Activated gamma-delta T cell treated with Interleukin-2 at 50 U/mL for 16 hours (primary cell): ENCODE results near the gene NOSIP.

Source experiments
- DNase-seq: peaks from one replicate; pipeline ENCODE4 v3.0.0-alpha.2; 2020

Gene NOSIP

GRCh38 chr19:49544154-49544553 is 36.2 kb downstream of the NOSIP start:
- no peak for DNase-seq

GRCh38 chr19:49543032-49543431 is 37.3 kb downstream of the NOSIP start:
- DNase-seq: no peak

DNA sequence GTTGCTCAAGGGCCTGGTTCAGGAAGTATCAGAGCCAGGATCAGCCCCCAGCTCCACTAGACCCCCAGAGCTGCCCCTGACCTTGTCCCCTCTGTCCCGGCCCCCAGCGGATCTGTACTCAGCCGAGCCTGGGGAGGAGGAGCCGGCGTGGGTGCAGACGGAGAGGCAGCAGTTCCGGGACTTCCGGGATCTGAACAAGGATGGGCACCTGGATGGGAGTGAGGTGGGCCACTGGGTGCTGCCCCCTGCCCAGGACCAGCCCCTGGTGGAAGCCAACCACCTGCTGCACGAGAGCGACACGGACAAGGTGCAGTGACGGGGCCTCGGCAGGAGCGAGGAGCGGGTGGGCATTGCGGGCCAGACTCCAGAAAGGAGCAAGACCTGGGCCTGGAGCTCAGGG is 37.9 kb downstream of the NOSIP start:
- DNase-seq: no peak

DNA sequence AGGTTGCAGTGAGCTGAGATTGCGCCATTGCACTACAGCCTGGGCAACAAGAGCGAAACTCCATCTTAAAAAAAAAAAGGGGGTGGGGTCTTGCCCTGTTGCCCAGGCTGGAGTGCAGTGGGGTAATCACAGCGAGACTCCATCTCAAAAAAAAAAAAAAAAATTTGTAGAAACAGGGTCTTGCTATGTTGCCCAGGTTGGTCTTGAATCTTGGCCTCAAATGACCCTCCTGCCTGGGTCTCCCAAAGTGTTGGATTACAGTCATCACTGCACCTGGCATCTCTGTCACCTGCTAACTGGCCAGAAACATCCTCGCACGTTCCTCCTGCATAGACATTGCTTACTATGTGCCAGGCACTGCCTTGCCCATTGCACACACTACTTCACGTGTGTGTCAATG is 38.4 kb downstream of the NOSIP start:
- no peak for DNase-seq

DNA sequence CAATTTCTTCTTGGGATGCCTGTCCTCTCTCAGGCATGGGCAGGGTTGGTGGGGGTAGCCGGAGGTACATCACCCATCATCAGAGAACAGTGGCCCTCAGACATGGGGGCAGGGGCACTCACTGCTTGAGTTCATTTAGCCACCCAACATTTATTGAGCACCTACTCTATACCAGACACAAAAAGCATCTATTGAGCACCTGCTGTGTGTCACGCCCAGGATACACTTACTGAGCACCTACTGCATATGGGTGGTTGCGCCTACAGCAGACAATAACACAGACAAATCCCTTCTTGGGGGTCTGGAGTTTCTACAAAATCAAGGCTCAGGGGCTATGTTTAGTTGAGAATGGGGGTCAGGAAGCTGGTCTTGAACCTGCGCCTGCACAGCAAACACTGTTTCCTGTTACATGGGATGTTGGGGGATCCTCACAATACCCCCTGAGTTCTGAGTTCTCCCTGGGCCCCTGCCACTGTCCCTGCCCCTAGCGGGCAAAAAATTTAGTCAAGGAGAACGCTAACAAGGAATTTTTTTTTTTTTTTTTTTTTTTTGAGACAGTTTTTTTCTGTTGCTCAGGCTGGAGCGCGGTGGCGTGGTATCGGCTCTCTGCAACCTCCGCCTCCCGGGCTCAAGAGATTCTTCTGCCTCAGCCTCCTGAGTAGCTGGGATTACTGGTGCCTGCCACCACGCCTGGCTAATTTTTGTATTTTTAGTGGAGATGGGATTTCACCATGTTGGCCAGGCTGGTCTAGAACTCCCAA is 41.0 kb downstream of the NOSIP start:
- no peak for DNase-seq

- DNase-seq: no peak
These were observed 41.7 kb downstream of the NOSIP start for GRCh38 chr19:49538643-49539042.

DNA sequence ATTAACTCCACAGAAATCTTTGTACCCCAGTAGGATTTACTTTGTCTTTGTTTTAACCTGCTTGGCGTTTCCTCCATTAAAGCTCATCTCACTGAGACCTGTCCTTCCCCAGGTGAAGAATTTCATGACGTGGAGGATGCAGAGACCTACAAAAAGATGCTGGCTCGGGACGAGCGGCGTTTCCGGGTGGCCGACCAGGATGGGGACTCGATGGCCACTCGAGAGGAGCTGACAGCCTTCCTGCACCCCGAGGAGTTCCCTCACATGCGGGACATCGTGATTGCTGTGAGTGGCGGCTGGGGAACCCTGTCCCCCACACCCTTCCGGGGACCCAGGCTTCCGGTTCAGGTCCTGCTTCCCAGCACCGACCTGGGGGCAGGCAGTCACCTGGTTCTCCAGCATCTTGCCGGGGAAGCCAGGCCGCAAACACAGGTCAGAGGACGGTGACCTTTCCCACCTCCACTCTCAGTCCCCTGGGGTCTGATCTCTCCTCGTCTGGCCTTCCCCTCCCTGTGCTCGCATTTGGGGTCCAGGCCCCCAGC is 43.4 kb downstream of the NOSIP start:
- DNase-seq: no peak

GRCh38 chr19:49534632-49535385 is 45.5 kb downstream of the NOSIP start:
- DNase-seq: no peak

DNA sequence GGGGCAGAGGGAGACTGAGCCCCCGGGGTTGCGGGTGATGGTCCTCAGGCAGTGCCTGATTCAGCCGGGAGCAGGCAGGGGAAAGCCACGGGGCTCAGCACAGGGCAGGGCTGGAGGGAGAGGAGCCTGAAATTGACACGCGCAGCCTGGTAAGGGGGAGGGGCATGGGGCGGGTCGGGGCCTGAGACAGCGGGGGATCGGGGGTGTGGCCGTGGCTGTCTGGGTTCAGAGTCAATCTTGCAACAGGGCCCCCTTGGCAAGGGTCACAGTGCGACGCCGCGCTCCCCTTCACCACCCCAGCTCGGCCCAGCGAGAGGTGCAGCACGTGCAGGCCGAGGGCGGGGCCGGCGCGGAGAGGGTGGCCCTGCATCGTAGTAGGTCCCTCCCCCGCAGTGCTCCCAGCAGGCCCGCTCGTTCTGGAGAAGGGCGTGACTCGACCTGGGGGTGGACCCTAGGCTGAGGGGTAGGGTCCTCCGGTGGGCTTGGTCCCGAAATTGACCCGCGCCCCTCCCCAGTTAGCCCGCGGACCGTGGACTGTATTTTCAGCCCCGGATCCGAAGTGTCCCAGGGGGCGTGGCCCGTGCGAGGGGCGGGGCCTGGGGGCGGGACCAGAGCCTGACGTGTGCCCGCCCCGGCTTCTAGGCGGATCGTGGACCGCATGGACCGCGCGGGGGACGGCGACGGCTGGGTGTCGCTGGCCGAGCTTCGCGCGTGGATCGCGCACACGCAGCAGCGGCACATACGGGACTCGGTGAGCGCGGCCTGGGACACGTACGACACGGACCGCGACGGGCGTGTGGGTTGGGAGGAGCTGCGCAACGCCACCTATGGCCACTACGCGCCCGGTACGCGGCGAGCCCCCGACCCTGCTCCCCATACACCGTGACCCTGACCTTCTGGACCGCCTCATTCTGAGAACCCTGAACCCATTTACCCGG is 46.5 kb downstream of the NOSIP start:
- peak; percentile 84 for DNase-seq

GRCh38 chr19:49530708-49531107 is 49.6 kb downstream of the NOSIP start:
- DNase-seq: no peak

- no peak for DNase-seq
These were observed 52.1 kb downstream of the NOSIP start for GRCh38 chr19:49528211-49528771.

DNA sequence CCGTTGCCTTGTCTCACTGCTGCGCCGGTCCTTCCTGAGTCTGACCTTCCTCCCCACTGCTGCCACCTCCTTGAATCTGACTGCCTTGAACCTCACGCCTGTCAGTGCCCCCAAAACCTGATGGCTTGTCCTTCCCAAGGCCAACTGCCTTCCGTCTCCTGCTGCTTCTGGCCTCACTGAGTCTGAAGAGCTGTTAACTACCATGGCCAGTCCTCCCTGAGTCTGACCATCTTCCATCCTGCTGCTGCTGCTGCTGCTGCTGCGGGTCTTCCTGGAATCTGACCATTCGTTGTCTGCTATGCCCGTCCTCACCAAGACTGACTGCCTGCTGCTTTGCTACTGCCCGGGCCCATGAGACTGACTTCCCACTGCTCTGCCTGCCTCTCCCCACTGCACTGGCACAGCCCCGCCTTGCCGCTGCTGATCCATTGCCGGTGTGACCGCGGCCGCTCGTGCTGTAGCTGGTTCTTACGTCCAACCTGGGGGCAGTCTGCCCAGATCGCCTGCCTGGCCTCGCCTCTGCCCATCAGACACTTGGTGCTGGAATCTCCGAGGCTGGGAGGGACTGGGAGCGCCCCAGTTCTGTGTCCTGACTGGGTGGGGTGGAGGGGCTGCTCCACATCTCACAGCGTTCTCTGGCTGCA is 55.4 kb downstream of the NOSIP start:
- DNase-seq: no peak

DNA sequence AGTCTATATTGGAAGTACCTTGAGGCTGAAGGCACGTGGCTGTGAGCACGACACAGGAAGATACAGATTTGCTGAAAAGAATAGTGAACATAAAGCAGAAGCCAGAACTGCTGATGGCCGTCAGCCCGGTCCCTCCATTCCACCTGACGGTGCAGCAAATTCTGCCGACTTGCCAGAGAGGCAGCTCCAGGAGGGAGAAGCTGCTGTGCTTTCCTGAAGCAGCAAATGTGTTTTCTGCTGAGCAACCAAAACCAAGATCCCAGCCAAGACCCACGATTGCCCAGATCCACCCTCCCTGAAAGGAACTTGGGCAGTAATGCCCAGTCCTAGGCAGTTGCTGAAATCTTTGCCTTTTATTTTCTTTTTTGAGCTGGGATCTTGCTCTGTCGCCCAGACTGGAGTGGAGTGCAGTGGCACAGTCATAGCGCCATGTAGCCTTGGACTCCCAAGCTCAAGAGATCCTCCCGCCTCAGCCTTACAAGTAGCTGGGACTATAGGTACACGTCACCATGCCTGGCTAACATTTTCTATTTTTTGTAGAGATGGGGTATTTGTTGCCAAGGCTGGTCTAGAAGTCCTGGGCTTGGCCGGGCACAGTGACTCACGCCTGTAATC is 59.5 kb downstream of the NOSIP start:
- DNase-seq: no peak

DNA sequence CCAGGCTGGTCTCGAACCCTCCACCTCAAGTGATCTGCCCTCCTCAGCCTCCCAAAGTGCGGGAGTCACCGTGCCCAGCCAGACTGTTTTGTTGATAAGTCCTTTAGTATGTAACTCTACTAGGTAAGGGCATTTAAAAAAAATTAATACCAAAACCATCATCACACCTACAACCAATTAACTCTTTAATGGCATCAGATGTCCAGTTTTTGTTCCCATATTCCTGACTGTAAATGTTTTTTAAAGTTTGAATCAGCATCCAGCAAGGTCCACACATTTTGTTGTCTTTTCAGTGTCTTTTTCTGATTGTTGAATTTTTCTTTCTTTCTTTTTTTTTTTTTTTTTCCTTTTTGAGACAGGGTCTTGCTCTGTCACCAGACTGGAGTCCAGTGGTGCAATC is 62.3 kb downstream of the NOSIP start:
- no peak for DNase-seq

GRCh38 chr19:49515767-49516166 is 64.6 kb downstream of the NOSIP start:
- no peak for DNase-seq

DNA sequence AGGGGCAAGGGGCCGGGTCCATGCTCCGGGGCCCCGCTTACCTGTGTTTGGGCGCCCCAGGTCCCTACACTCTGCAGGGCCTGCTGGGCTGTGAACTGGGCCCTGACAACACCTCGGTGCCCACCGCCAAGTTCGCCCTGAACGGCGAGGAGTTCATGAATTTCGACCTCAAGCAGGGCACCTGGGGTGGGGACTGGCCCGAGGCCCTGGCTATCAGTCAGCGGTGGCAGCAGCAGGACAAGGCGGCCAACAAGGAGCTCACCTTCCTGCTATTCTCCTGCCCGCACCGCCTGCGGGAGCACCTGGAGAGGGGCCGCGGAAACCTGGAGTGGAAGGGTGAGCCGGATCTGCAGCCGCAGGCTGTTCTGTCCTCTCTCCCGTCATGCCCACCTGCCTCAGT is 66.2 kb downstream of the NOSIP start:
- DNase-seq: no peak

GRCh38 chr19:49513746-49514118 is 66.6 kb downstream of the NOSIP start:
- DNase-seq: no peak

GRCh38 chr19:49512970-49513745 is 67.2 kb downstream of the NOSIP start:
- DNase-seq: no peak

DNA sequence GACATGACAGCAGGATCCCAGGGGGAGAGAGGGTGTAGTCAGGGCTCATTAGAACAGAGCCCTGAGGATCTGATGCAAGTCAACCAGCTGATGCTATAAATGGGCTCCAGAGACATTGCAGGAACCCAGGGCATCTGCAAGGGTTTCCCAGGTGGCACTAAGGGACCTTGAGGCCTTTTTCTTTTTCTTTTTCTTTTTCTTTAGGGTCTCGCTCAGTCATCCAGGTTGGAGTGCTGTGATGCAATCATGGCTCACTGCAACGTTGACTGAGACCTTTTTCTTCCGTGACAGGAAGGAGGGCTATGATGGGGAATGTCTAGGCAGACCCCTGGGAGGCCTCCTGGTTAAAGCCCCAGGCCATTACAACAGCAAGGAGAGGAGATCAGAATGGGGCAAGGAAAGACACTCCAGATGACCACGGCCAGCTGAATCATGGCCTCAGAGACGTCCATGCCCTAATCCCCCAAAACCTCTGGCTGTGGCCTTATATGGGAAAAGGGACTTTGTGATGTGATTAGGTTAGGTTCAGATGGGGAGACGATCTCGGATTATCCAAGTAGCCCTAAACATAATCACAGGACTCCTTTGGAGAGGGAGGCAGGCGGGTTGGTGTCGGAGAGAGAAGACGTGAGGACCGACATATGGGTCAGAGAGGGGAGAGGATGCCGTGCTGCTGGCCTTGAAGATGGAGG is 72.4 kb downstream of the NOSIP start:
- DNase-seq: no peak

DNA sequence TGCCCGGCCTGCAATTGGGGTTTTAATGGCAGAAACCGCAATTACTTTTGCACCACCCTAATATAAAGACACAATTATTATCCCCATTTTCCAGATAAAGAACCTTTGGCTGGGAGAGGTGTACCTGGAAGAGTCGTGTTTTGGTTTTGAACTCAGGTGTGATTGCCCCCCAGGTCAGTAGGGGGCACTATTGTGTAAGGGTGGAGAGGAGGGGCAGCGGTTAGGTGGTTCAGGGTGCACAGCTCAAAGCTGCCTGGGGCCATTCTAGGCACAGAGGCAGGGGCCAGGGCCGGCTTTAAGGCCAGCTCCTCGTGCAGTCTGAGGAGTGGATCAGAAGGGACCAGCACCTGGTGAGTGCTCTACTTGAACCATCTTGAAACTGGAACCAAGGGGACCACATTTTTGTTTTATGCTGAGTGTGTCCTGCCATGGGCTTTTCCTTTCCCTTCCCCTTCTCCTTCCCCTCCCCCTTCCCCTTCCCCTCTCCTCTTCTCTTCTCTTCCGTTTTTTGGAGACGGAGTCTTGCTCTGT is 73.7 kb downstream of the NOSIP start:
- DNase-seq: peak; percentile 80
